Type B pancreatic cell (in vitro differentiated cells): ENCODE measurements around the gene SDK2. TPM values are rescaled to one million over a fixed set of nuclear protein-coding genes. Genes with fewer than 3 reads are reported as not detected.

ENCODE experiments used
- DNase-seq: peaks from one replicate; pipeline ENCODE4 v3.0.0; 2021; ENCODE audit warnings: mixed read lengths; ENCODE audit not compliant: unreplicated experiment; ENCODE audit errors: extremely low spot score
- H3K27ac Mint-ChIP-seq: 2 replicates; pipeline ENCODE4 v1.8.0; 2021; ENCODE audit warnings: mild to moderate bottlenecking, mixed read lengths
- H3K27me3 Mint-ChIP-seq: 2 replicates; pipeline ENCODE4 v1.8.0; 2021; ENCODE audit warnings: mixed read lengths
- H3K36me3 Mint-ChIP-seq: 2 replicates; pipeline ENCODE4 v1.8.0; 2021; ENCODE audit warnings: mixed read lengths
- H3K4me1 Mint-ChIP-seq: one replicate; pipeline ENCODE4 v1.8.0; 2021; ENCODE audit warnings: mixed read lengths; ENCODE audit not compliant: unreplicated experiment
- H3K4me3 Mint-ChIP-seq: 2 replicates; pipeline ENCODE4 v1.8.0; 2021; ENCODE audit warnings: mild to moderate bottlenecking, mixed read lengths
- H3K9me3 Mint-ChIP-seq: 2 replicates; pipeline ENCODE4 v1.8.0; 2021; ENCODE audit warnings: mixed read lengths
- long read RNA-seq: library from polyadenylated mRNA; unstranded; transcript quantifications from one replicate; pipeline ENCODE4 v2.0.0, GENCODE V29; 2020
- total RNA-seq: library from RNA; stranded (reverse); gene quantifications from 2 replicates; pipeline ENCODE4 v1.2.1, GENCODE V29; 2021; ENCODE audit warnings: low replicate concordance
- TF ChIP-seq, protein P1 (sequence below): fragments of 200-600 bp; sonication (generic); conservative IDR thresholded peaks from 2 replicates; pipeline ENCODE4 v1.5.0; 2021; ENCODE audit warnings: antibody characterized with exemption, mild to moderate bottlenecking

Gene SDK2, protein sequence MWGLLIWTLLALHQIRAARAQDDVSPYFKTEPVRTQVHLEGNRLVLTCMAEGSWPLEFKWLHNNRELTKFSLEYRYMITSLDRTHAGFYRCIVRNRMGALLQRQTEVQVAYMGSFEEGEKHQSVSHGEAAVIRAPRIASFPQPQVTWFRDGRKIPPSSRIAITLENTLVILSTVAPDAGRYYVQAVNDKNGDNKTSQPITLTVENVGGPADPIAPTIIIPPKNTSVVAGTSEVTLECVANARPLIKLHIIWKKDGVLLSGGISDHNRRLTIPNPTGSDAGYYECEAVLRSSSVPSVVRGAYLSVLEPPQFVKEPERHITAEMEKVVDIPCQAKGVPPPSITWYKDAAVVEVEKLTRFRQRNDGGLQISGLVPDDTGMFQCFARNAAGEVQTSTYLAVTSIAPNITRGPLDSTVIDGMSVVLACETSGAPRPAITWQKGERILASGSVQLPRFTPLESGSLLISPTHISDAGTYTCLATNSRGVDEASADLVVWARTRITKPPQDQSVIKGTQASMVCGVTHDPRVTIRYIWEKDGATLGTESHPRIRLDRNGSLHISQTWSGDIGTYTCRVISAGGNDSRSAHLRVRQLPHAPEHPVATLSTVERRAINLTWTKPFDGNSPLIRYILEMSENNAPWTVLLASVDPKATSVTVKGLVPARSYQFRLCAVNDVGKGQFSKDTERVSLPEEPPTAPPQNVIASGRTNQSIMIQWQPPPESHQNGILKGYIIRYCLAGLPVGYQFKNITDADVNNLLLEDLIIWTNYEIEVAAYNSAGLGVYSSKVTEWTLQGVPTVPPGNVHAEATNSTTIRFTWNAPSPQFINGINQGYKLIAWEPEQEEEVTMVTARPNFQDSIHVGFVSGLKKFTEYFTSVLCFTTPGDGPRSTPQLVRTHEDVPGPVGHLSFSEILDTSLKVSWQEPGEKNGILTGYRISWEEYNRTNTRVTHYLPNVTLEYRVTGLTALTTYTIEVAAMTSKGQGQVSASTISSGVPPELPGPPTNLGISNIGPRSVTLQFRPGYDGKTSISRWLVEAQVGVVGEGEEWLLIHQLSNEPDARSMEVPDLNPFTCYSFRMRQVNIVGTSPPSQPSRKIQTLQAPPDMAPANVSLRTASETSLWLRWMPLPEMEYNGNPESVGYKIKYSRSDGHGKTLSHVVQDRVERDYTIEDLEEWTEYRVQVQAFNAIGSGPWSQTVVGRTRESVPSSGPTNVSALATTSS (N-terminal part only)
- total RNA-seq: 4.6 and 47.3 TPM in 2 replicates
- long read RNA-seq, partial matches to known transcripts: 0 of 2 reads
- long read RNA-seq, other reads (novel, unspliced or antisense): 2 of 2 reads

DNA sequence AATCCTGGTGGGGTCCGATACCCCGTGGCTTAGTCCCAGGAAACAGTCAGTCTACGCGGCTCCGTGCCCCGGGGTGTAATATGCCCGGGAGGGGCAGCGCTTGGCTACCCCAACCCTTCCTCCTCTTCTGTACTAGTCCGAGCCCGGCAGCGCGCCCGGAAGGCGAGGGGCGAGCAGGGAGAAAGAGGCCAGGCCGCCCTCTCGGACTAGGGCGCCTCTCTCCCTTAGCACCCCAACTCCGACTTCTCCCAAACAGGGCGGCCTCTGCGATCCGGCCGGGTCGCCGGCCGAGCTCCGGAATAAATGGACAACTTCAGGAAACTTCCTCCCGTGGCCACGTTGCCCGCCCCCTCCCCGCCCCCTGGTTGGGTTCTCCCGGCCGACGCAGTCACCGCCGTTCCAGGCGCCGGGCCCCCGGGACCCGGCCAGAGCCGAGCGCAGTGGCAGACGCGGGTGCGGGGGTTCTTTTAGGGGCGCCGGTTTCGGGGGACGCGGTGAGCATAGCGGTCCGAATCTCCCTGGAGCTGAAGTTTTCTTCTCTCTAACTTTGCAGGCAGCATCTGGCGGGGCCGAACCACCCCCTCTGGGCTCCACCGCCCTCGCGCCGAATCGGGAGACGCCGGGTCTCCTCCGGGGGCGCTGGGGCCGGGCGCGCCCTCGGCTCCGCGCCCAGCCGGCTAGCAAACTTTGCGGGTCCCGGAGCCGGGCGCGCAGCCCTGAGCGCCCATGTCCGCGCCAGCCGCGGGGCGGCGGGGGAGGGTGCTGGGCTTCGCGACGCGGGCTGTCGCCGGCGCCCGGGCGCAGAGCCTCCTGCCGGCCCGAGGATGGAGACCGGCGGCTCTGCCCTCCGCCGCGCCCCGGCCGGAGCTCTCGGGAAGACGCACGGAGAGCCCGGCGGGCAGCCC is at the start of gene SDK2:
Gene SDK2 (minus strand): TSS at position 301 of the 905 bp plus-strand sequence. CDS start 357 bp downstream, outside the sequence.
- DNase-seq: no peak
- H3K4me3 Mint-ChIP-seq: peak within 1 kb of the TSS; percentile 93
- no peaks in the 10 kb centered on the region for H3K36me3 Mint-ChIP-seq
- no peak within 1 kb of the TSS for H3K27ac Mint-ChIP-seq
- TF ChIP-seq, protein P1, sequence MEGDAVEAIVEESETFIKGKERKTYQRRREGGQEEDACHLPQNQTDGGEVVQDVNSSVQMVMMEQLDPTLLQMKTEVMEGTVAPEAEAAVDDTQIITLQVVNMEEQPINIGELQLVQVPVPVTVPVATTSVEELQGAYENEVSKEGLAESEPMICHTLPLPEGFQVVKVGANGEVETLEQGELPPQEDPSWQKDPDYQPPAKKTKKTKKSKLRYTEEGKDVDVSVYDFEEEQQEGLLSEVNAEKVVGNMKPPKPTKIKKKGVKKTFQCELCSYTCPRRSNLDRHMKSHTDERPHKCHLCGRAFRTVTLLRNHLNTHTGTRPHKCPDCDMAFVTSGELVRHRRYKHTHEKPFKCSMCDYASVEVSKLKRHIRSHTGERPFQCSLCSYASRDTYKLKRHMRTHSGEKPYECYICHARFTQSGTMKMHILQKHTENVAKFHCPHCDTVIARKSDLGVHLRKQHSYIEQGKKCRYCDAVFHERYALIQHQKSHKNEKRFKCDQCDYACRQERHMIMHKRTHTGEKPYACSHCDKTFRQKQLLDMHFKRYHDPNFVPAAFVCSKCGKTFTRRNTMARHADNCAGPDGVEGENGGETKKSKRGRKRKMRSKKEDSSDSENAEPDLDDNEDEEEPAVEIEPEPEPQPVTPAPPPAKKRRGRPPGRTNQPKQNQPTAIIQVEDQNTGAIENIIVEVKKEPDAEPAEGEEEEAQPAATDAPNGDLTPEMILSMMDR: no peak
- H3K4me1 Mint-ChIP-seq: peaks cover 49% of the 10 kb centered on the region
- peaks cover 49% of the 10 kb centered on the region for H3K27me3 Mint-ChIP-seq
- no peaks in the 10 kb centered on the region for H3K9me3 Mint-ChIP-seq

DNA sequence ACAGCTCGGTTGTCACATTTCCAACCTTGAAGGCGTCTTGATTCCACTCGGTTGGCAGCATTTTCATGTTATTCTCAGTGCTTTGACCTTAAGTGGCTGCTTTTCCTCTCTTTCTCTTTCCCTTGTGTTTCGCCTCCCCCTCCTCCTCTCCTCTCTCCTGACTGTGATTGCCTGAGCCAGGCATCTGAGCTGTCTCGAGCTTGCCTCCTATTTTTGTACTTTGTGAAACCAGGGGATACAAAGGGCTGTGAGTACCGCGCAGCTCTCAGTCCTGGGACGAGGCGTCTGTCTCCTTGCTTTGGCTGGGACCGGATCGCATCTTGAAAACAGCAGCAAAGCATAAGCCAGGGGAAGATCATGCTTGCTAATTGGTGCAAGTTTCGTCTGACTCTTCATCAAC is 48.8 kb upstream of the SDK2 start:
- no peak overlapping the region for H3K27ac Mint-ChIP-seq
- TF ChIP-seq, protein P1: no peak

DNA sequence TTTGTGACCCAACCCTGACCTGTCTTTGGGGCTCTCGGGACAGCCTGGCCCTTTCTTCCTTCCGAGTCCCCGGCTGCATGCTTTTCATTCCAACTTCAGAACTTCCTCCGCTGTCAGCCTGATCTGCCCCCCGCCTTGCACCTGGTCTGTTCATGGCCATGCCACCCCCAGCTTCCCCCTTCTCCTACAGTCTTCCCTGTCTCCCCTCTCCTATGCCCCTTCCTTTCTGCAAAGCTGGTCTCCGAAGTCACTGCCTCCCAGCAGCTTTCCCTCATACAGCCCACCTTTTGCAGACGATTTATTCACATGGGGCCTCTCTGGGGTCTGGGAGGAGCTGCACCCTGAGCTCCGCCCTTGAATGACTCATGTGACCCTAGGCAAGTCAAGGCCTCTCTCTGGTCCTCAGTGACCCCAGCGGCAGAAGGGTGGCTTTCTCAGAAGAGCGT is 47.1 kb upstream of the SDK2 start:
- Mint-ChIP-seq H3K4me3 (no peak overlapping the region), H3K4me1 (peaks cover 22% of the 10 kb centered on the region), H3K27me3 (peaks cover 7% of the 10 kb centered on the region), H3K9me3 (peaks cover 5% of the 10 kb centered on the region), H3K36me3 (no peaks in the 10 kb centered on the region), H3K27ac (no peak overlapping the region)
- DNase-seq: peak; percentile 31
- TF ChIP-seq, protein P1: no peak

More for the DNA sequence above, 48.8 kb upstream of the SDK2 start:
- H3K9me3 Mint-ChIP-seq: peaks cover 5% of the 10 kb centered on the region
- no peak overlapping the region for H3K4me3 Mint-ChIP-seq
- peaks cover 29% of the 10 kb centered on the region for H3K4me1 Mint-ChIP-seq
- H3K36me3 Mint-ChIP-seq: no peaks in the 10 kb centered on the region
- peak; percentile 39 for DNase-seq
- peaks cover 5% of the 10 kb centered on the region for H3K27me3 Mint-ChIP-seq

DNA sequence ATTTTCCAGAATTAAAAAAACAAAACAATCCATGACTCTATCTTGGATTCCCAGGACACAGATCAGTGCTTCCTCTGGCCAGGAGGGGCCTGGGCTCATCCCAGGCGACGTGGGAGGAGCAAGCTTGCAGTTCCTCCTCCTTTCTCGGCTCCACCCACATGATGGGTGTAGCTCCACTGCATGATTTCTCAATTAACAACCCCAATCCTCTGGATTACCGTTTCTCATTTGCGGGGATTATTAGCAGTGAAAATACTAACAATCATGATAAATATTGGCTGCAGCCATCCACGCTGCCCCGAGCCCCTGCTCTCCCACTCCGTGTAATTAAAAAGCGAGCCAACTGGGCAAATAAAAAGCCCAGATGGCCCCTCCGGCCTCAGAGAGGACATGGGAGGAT is 46.4 kb upstream of the SDK2 start:
- H3K36me3 Mint-ChIP-seq: no peaks in the 10 kb centered on the region
- H3K27ac Mint-ChIP-seq: no peak overlapping the region
- no peak overlapping the region for H3K4me3 Mint-ChIP-seq
- H3K27me3 Mint-ChIP-seq: peaks cover 7% of the 10 kb centered on the region
- peak; percentile 42 for DNase-seq
- peaks cover 22% of the 10 kb centered on the region for H3K4me1 Mint-ChIP-seq
- TF ChIP-seq, protein P1: no peak
- H3K9me3 Mint-ChIP-seq: peaks cover 5% of the 10 kb centered on the region
